ENCODE data around the gene MME.
A peak's percentile ranks its signal among the peaks of the same experiment; 100 is the strongest.

MME gene

DNA sequence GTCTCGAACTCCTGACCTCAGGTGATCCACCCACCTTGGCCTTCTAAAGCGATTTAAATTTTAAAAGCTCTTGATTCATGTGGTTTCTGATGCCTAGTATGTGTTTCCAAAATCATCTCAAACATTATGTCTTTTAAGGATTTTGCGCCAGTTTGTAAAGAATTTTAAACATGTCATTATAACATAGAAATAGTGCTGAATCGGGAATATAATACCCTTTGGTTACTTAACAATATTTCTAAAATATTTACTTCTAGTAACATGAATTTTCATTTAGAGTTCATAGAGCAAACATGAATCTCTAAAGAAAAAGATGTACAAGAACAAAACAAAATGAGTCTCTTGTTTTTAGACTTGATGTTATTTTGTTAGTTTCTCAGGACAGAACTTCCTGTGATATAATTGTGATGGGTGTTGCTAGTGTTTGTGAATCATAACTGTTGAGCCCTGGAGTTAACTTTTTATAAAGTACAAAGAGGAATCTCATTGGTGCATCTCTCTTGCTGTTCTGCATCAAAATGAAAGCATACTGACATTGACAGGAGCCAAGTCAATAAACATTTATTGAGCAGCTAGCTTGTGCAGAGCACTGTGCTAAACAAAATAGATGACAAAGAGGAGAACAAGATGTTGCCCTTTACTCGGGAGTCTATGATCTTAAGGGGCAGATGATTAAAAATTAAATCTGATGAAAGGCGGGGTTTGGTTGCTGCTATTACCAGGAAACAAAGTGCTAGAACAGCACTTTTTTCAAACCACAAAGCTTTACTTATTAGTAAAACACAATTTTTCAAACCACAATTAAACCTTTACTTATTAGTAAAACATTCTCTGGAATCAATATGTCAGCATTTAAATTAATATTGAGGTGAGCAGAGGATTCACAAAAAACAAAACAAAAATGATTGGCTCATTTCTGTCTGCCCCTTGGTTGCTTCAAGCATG lies 73.4 kb downstream of the MME start:
- no peak for DNase-seq

DNA sequence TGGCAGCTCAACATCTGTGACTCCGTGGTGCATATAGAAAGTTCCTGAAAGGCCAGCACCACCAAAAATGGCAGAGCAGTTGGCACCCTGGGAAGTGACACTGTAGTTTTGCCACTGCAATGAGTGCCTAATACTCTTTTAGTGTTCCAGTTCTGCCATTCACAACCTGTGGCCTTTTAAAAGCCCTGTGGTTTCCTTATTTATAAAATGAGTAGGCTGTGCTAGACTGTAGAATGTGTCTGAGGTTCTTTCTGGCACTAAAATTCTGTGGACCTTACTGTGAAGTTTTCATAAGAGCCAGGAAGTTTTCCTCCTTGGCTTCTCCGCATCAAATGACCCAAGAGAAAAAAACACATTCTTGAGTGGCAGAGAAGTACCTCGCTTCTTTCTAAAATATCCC lies 74.1 kb downstream of the MME start:
- DNase-seq = no peak

DNA sequence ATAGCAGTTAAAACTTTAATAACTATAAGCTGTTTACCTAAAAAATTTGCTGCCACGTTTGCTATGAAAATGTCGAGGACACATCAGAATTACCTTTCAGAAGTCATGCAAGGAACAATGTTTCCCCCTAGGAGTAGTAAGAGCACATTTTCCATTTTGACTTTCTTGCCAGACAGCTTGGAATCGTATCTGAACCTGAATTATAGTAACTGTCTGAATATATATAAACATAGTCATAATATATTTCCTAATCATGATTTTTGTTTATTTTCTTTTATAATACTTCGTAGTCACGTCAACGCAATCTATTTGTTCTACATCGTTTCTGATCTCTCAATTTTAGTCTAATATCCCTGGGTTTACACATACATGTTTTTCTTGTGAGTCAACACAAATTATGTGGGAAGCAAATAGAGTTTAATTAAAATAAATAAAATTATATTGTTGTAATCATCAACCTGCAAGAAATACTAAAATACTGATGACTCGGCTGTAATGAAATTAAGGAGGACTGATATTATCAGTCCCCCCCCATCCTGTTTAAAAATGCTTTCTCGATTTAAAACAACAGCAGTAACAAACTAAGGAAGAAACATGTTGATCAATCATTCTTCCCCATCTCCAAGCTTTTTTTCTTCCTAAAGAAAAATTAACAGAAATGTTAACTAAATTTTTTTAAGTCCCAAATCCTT lies 78.4 kb downstream of the MME start:
- DNase-seq = no peak

DNA sequence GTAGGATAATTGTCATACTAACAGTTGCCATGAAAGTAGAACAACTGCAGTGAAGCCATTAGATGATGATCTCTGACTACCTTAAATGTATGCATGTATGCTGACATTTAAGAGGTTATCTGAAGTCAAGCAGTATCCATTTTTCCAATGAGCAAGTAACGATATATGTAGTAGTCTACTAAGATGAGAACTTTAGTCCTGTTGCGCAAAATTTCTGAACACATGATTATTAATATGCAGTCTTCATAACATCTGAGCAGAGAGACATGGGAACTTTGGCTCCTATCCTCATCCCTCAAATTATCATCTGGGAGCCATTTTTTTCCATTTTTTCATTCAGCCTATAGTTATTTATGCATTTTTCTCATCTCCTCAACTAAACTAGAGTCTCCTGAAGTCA lies 79.2 kb downstream of the MME start:
- DNase-seq = no peak

DNA sequence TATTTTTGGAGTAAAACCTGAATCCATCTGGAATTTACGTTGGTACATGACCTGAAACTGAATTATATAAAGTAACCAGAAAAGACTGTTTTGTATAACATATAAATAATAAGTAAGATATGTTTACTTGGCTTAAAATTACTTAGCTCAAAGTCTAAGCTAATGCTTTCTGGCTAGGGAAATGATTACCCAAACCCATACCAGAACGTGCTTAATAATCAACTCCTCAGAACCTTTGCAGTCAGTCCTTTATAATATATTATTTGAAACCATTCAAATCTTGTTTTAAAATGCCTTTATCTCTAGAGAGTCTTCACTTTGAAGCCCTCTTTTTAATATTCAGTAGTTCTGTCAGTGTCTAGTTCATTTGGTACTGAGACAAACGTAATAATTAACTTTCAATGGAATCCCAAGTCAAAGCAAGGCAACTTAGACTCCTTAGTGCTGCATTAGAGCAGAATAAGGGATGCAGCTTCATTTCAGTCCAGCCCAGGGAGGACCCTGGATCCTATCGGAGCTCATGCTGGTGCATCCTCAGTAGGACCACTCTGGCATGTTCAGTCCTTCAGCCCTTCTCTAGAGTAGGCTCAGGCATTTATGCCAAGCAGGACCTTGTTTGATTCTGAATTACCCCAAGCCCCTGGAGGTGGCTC lies 81.6 kb downstream of the MME start:
- no peak for DNase-seq

DNA sequence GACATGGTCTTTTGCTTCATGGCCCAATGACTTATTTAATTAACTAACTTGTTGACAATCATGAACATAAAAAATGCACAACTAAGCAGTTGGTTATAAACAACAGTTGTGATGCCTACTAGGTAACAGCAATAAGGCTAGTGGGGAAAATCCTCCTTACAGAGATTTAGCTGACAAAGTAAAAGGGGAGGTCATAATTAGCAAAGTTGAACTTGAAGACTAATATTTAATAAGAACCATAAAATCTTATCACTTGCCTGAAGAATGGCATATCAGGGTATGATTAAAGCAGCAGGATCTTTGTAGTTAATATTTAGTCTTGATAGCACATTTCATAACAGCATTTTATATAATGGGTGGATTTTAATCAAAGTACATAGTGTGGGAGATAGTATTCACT lies 84.2 kb downstream of the MME start:
- DNase-seq = no peak

DNA sequence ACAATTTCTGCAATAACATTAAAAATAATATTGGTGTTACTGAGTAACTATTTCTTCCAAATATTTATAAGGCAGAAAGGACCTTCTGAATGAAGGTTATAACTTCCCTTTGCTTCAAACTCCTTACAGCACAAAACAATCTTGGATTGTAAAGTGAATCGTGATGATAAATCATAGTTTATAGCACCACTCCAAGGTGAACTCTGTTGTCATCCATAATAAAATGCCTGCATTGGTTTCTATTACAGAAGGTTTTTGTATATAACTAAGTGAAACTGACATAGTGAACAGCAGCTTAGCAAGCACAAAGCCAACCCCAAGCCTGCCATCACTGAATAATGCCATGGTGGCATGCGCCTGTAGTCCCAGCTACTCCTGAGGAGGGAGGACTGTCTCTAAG lies 86.3 kb downstream of the MME start:
- DNase-seq = no peak

DNA sequence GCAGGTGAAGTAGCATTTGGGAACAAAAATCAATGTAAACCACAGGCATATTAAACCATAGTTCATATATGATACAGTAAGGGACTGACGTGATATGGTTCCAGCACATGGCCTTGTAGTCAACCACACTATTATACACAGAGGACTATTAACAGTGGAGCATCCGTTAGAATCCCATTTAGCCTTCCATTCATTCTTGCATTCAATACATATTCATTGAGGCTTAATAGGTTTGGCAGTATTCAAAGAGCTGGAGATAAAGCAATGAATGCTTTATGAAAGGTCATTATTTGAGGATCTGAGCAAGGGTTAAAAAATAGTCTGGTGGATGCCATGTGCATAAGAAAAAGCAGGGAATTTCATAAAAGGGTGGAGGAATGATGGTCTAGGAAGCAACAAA lies 89.1 kb downstream of the MME start:
- no peak for DNase-seq

DNA sequence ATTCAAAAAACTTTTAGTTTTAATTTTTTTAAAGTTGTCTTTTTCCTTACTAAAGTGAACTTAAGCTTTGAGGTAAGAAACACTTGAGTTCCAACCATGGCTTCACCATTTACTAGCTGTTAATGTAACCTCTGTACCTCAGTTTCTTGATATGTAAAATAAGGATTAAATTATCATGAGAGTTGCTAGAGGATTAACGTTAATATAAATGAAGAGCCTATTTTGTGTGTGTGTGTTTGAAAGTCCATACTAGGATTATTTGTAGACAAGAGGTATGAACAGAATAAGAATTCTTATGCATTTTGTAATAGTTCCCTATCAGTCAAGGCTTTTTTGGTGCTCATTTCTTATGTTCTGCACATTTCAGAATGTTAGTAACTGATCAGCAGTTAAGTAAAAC lies 93.7 kb downstream of the MME start:
- DNase-seq = no peak

DNA sequence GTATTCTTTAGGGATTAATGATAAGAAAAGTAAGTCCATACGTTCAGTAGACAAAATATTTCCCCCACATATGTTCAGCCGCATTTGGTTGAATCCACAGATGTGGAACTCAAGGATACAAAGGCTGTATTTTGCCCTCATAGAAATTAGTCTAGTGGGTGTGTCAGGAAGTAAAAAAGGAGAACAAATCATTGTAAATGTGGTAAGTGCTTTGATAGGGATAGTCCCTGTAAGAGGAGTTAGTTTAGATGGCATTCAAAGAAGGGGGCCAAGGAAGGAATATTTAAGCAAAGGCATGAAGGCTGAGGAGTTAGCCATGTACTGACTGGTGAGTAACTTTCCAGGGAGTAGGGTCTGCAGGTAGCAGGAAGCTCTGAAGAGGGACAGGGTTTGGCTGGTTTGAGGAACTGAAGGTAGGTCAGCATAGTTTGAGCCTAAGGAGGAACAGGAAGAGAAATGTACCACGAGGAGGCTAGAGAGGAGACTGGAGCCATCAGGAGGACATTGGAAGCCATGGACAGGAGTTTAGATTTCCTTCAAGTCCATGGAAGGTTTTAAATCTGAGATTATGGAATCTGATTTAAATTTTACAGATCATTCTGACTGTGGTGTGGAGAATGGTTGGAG lies 98.8 kb downstream of the MME start:
- DNase-seq = peak; percentile 0

DNA sequence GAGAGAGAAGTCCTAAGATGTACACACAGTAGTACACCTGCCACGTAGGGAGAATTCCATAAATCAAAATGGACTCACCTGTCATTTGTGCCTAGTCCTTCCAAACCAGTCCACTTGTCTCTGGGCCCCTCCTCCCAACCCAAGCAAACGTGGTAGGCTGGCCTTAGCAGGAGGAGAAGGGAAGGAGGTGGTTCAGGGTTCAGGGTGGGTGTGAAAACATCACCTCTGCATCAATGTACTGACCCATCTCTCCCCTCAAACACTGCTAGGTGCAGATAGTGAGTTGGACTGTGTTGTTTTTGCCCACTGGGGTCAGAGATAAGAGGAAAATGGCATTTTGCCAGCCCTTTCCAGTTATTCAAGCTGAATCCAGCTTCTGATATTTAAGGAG lies 99.3 kb downstream of the MME start:
- DNase-seq = no peak

DNA sequence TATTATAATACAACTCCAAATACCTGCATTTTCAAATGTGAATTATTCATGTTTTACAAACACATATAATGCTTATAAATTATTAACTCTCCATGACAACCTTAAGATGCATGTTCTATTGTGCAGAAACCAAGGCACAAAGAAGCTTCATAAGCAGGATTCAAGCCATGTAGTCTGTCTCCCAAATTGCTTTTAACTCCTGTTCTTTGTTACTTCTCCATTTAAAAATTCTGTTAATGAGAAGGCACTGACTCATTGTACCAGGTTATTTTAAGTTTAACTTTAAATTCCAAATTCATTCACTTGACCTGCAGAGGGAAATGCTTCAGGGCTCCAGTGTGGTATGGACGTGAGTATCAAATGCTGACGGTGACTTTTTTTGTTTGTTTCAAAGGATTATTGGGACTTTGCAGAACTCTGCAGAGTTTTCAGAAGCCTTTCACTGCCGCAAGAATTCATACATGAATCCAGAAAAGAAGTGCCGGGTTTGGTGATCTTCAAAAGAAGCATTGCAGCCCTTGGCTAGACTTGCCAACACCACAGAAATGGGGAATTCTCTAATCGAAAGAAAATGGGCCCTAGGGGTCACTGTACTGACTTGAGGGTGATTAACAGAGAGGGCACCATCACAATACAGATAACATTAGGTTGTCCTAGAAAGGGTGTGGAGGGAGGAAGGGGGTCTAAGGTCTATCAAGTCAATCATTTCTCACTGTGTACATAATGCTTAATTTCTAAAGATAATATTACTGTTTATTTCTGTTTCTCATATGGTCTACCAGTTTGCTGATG lies 100.0 kb downstream of the MME start:
- no peak for DNase-seq

DNA sequence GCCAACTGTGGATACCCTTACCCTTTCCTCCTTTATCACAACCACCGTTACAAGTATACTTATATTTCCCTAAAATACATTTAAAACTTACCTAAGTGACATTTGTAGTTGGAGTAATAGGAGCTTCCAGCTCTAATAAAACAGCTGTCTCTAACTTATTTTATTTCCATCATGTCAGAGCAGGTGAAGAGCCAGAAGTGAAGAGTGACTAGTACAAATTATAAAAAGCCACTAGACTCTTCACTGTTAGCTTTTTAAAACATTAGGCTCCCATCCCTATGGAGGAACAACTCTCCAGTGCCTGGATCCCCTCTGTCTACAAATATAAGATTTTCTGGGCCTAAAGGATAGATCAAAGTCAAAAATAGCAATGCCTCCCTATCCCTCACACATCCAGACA lies 102.3 kb downstream of the MME start:
- DNase-seq = no peak

DNA sequence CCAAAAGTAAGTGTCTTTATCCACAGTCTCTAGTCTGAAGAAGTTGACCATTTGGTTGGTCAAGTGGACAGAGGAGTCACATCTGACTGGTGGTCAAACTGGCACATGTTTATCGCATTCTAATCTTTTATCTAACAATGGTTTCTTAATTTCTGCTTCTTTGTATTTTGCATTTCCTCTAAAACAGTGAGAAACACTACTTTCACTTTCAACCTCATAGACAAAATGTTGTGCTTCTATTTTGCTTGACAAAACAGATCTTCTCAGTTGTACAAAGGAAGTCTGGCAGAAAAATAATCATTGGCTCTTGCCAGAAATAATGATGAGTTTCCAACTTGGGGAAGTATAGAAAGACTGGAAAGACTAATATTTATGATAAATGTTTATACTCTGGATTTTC lies 103.9 kb downstream of the MME start:
- peak; percentile 5 for DNase-seq

DNA sequence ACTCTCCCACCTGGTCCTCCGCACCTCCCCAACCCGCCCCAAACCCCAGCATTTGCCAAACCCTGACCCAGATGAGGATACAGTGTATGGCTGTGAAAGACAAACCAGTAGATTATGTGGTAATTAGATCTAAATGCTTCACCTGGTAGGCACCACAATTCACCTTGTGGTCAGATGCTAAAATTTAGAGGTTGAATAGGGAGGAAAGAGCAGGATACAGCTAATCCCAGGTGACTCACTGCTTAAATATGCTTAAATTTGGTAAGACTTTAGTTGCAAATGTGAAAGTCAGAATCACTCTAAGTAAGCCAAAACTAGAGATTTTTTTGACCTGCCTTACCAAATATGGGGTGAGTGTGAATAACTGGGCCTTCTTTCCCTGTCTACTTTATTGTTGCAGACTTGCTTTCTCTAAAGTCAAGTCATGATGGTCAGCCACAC lies 105.5 kb downstream of the MME start:
- no peak for DNase-seq

DNA sequence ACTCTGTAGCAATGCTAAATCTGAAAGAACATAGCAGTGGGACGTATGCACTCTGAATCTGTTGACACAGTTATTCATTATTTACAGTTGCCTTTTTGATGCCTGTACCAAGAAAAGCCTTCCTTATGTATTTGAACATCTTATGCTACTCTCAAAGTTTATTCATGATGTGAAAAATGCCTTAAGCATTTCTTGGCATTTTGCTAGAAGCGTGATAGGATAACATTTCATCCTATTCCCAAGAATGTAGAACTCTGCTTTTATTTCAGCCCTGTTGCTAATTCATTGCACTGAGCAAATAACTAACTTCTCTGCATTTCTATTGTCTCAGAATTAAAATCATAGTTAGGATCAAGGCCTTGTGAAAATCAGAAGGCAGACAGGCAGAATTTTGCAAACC lies 107.9 kb downstream of the MME start:
- no peak for DNase-seq

DNA sequence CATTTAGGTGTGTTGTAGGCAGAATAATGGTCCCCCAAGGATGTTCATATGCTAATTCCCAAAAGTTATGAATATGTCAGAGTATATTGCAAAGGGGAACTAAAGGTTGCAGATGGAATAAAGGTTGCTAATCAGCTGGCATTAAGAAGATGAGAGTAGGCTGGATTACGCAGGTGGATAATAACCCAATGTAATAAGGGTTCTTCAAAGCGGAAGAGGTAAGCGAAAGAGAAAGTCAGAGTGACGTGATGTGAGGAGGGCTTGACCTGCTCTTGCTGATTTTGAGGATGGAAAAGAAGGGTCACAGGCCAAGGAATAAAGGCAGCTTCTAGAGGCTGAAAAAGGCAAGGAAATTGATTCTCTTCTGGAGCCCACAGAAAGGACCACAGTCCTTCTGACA lies 109.4 kb downstream of the MME start:
- no peak for DNase-seq

DNA sequence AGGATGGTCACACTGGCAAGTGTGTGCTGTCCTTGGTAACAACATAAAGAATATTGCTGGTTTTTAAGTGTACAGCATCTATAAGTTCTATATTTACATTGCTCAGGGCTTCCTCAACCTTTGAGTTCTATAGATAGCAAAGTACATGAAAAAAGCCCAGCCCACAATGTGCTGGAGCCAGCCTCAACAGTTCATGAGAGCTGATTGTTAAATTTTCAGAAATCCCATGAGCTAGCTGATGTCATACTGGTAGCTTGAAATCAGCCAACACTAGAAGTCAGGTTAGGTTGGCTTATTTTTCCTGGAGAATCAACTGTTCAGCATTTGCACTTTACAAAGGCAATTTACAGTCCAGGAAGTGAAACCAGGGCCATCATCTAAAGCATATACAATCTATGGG lies 110.6 kb downstream of the MME start:
- DNase-seq = no peak

DNA sequence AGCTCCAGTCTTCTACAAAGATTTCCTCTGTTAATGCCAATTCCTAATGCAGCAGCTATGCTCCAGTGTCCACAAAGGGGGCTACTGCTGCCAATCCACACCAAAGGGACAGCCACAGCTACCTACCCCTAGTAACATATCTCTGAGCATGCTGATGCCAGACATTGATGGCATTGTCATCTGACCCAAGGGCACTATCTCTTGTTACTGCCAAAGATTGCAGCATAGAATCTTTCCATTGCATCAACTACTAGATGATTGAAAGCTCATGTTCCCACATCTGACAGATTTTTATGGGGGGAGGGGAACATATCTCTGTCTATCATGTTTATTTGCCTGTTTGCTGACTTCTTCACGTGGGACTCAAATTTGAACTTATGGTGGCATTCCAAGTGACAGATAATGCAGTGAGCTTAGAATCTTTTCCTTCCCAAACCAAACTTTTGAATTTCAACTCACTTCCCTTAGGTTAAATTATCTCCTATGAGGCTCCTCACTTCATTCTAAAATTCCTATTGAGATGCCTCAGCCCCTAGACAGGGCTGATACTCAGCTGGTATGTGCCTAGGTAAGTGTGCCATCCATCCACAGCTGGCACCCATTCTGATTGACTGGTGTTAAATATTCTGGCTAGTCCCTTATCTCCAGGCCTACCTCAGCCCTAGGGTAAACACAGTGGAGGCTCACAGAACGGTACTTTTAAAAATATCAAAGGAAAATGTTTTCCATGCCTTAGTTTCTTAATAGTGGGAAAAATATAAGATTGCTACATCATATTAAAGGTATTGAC lies 113.0 kb downstream of the MME start:
- no peak for DNase-seq

DNA sequence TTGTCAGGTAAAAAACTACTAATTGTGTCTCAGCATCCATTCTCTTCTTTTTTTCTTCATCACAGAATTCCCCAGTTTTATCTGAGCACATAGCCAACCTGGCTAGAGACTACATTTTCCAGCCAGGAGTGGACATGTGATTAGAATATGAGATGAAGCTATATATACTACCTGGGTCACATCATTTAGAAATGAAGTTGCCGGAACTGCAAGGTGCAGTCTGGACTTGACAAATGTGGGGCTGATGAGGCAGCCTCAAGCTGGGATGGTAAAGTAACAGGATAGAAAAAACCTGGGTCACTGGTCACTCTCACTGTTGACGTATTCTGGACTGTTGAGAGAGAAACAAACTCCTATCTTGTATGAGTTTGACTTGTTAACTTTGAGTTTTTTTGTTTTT lies 113.7 kb downstream of the MME start:
- no peak for DNase-seq

Data from MV-4-11 (cell line).